ENCODE data around the gene S1PR3.

S1PR3 gene

DNA sequence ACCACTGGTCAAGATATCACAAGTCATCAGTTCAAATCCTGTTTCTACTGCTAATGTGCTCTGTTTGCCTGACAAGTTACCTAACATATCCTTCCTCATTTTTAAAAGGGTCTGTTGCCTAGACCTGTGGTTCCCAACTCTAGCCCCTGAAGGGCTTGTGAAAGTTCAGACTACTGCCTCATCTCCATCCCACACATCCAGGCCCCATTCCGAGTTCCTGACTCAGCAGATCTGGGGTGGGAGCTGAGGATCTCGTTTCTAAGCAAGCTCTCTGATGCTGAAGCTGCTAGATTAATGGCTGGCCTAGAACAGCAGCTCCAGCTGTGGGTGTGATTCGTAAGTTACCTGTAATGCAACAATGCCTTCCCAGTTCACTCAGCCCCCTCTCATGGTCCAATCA, 32.5 kb downstream of the S1PR3 start:
- Mint-ChIP-seq H3K27ac (no peak overlapping the region), H3K9me3 (peaks cover 12% of the 10 kb centered on the region), H3K4me1 (no peaks in the 10 kb centered on the region), H3K4me3 (no peak overlapping the region), H3K27me3 (peaks cover 26% of the 10 kb centered on the region), H3K36me3 (no peaks in the 10 kb centered on the region)
- no peak for ATAC-seq

- no peak overlapping the region for H3K27ac Mint-ChIP-seq
- no peak overlapping the region for H3K4me3 Mint-ChIP-seq
- H3K9me3 Mint-ChIP-seq: peaks cover 16% of the 10 kb centered on the region
- no peaks in the 10 kb centered on the region for H3K36me3 Mint-ChIP-seq
- peaks cover 26% of the 10 kb centered on the region for H3K27me3 Mint-ChIP-seq
- no peak for ATAC-seq
- H3K4me1 Mint-ChIP-seq: no peaks in the 10 kb centered on the region
Measured at GRCh38 chr9:89024727-89025126, 33.5 kb downstream of the S1PR3 start.

- H3K27ac Mint-ChIP-seq: no peak overlapping the region
Measured at GRCh38 chr9:89025553-89025952, 34.3 kb downstream of the S1PR3 start.

GRCh38 chr9:89026876-89027275, 35.6 kb downstream of the S1PR3 start:
- H3K4me1 Mint-ChIP-seq: no peaks in the 10 kb centered on the region

More at GRCh38 chr9:89025553-89025952, 34.3 kb downstream of the S1PR3 start:
- Mint-ChIP-seq H3K9me3 (peaks cover 21% of the 10 kb centered on the region), H3K36me3 (no peaks in the 10 kb centered on the region), H3K27me3 (peaks cover 26% of the 10 kb centered on the region), H3K4me1 (no peaks in the 10 kb centered on the region), H3K4me3 (no peak overlapping the region)
- ATAC-seq: no peak

DNA sequence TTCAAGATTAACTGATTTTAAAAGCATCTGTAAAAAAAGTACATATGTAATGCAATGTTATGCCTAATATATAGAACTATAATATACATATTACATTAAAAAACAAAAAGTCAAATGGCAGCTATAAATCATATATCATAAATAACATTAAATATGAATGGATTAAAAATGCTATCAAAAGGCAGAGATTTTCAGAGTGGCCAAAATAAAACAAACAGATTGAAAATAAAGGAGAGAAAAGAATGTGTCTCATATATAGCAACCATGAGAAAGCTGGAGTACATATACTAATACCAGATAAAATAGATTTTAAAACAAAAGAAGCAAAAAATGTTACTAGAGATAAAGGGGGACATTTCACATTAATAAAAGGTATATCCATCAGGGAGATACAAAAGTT, 38.5 kb downstream of the S1PR3 start:
- Mint-ChIP-seq H3K9me3 (peaks cover 27% of the 10 kb centered on the region), H3K27ac (no peak overlapping the region), H3K36me3 (no peaks in the 10 kb centered on the region), H3K4me3 (no peak overlapping the region), H3K4me1 (no peaks in the 10 kb centered on the region), H3K27me3 (peaks cover 20% of the 10 kb centered on the region)
- no peak for ATAC-seq

More at GRCh38 chr9:89026876-89027275, 35.6 kb downstream of the S1PR3 start:
- H3K36me3 Mint-ChIP-seq: no peaks in the 10 kb centered on the region
- no peak for ATAC-seq
- no peak overlapping the region for H3K27ac Mint-ChIP-seq
- H3K27me3 Mint-ChIP-seq: peaks cover 26% of the 10 kb centered on the region
- H3K4me3 Mint-ChIP-seq: no peak overlapping the region
- H3K9me3 Mint-ChIP-seq: peaks cover 27% of the 10 kb centered on the region

- Mint-ChIP-seq H3K27me3 (peaks cover 8% of the 10 kb centered on the region), H3K27ac (no peak overlapping the region), H3K9me3 (peaks cover 22% of the 10 kb centered on the region), H3K4me3 (no peak overlapping the region), H3K36me3 (no peaks in the 10 kb centered on the region), H3K4me1 (no peaks in the 10 kb centered on the region)
- no peak for ATAC-seq
Measured at GRCh38 chr9:89032173-89032572, 40.9 kb downstream of the S1PR3 start.

DNA sequence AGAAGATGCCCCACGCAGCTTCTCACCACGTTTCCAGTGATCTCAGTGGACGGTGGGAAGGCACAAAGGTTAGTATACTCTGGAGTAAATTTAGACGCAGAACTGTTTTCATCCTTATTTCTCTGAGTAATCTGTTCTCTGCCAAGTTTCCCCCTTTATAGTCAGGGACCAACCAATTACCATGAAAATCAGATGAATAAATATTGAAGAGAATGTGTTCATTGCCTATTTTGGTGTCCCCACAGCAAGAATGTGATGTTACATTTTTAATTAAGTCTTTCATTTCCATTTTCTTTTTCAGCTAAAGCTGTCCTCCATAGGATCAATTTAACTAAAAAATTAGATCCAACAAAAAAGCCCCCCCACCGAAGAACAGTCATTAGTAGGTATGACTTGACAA, 41.4 kb downstream of the S1PR3 start:
- no peaks in the 10 kb centered on the region for H3K36me3 Mint-ChIP-seq
- H3K4me3 Mint-ChIP-seq: no peak overlapping the region
- no peak for ATAC-seq
- H3K27ac Mint-ChIP-seq: no peak overlapping the region
- H3K9me3 Mint-ChIP-seq: peaks cover 19% of the 10 kb centered on the region
- H3K27me3 Mint-ChIP-seq: peaks cover 3% of the 10 kb centered on the region
- no peaks in the 10 kb centered on the region for H3K4me1 Mint-ChIP-seq

GRCh38 chr9:89036383-89036782, 45.1 kb downstream of the S1PR3 start:
- H3K27me3 Mint-ChIP-seq: no peaks in the 10 kb centered on the region
- H3K4me3 Mint-ChIP-seq: no peak overlapping the region
- no peak for ATAC-seq
- no peaks in the 10 kb centered on the region for H3K4me1 Mint-ChIP-seq
- peaks cover 2% of the 10 kb centered on the region for H3K9me3 Mint-ChIP-seq
- no peak overlapping the region for H3K27ac Mint-ChIP-seq
- no peaks in the 10 kb centered on the region for H3K36me3 Mint-ChIP-seq

DNA sequence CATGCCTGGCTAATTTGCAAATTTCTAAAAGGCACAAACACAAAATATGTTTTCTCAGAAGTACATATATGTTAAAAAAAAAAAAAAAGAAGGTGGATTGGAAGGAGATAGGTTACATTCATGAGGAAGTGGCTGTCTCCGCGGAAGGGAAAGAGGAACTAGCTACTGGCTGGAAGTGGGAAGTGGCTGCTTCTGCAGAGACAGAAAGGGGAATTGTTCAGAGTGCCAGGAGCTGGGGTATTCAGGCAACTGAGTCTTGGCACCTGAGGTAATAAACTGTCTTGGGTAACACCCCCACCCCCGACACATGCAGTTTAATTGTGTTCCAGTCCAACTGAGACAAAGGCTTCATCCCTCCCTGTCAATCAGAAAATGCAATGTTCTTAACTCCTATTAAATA, 45.6 kb downstream of the S1PR3 start:
- H3K36me3 Mint-ChIP-seq: no peaks in the 10 kb centered on the region
- H3K9me3 Mint-ChIP-seq: no peaks in the 10 kb centered on the region
- H3K4me3 Mint-ChIP-seq: no peak overlapping the region
- H3K4me1 Mint-ChIP-seq: no peaks in the 10 kb centered on the region
- H3K27me3 Mint-ChIP-seq: no peaks in the 10 kb centered on the region
- ATAC-seq: no peak
- H3K27ac Mint-ChIP-seq: no peak overlapping the region

- H3K4me1 Mint-ChIP-seq: no peaks in the 10 kb centered on the region
- no peaks in the 10 kb centered on the region for H3K36me3 Mint-ChIP-seq
- H3K27me3 Mint-ChIP-seq: no peaks in the 10 kb centered on the region
- no peak overlapping the region for H3K27ac Mint-ChIP-seq
- no peak overlapping the region for H3K4me3 Mint-ChIP-seq
- ATAC-seq: no peak
- H3K9me3 Mint-ChIP-seq: no peaks in the 10 kb centered on the region
Measured at GRCh38 chr9:89037346-89037745, 46.1 kb downstream of the S1PR3 start.

- Mint-ChIP-seq H3K36me3 (no peaks in the 10 kb centered on the region), H3K4me3 (no peak overlapping the region), H3K4me1 (no peaks in the 10 kb centered on the region), H3K9me3 (no peaks in the 10 kb centered on the region), H3K27ac (no peak overlapping the region), H3K27me3 (no peaks in the 10 kb centered on the region)
- no peak for ATAC-seq
Measured at GRCh38 chr9:89037891-89038290, 46.6 kb downstream of the S1PR3 start.

GRCh38 chr9:89038382-89039103, 47.3 kb downstream of the S1PR3 start:
- no peaks in the 10 kb centered on the region for H3K9me3 Mint-ChIP-seq
- H3K4me3 Mint-ChIP-seq: no peak overlapping the region

DNA sequence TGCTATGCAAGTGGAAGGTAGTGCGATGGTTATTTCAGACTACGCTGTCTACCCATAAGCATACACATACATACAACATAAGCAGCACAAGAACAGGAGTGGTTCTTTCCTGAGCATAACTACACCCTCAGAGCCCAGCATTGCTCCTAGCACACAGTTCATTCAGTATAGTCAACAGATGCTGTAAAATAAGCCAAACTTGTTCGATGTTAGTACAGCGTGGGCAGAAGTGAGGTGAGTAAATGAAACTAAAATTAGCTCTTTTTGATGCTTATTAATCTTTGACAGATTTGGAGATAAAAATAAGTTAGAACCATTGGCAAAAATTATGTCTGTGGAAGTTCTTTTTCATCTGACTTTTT, 47.8 kb downstream of the S1PR3 start:
- no peaks in the 10 kb centered on the region for H3K27me3 Mint-ChIP-seq
- no peak overlapping the region for H3K4me3 Mint-ChIP-seq
- H3K9me3 Mint-ChIP-seq: no peaks in the 10 kb centered on the region
- H3K27ac Mint-ChIP-seq: no peak overlapping the region
- no peaks in the 10 kb centered on the region for H3K36me3 Mint-ChIP-seq
- no peak for ATAC-seq
- H3K4me1 Mint-ChIP-seq: no peaks in the 10 kb centered on the region

More at GRCh38 chr9:89038382-89039103, 47.3 kb downstream of the S1PR3 start:
- H3K27me3 Mint-ChIP-seq: no peaks in the 10 kb centered on the region
- no peak overlapping the region for H3K27ac Mint-ChIP-seq
- ATAC-seq: no peak
- no peaks in the 10 kb centered on the region for H3K4me1 Mint-ChIP-seq
- H3K36me3 Mint-ChIP-seq: no peaks in the 10 kb centered on the region

DNA sequence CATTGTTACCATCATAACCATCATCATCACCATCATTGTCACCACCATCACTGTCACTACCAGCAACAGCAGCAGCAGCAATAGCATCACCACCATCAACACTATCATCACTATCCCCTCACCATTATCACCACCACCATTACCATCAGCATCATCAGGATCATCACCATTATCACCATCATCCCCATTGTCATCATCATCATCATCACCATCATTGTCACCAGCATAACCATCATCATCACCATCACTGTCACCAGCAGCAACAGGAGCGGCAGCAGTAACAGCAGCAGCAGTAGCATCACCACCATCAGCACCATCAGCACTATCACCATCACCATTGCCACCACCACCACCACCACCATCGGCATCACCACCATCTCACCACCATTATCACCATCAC, 48.4 kb downstream of the S1PR3 start:
- H3K27ac Mint-ChIP-seq: no peak overlapping the region
- H3K27me3 Mint-ChIP-seq: no peaks in the 10 kb centered on the region
- no peaks in the 10 kb centered on the region for H3K4me1 Mint-ChIP-seq
- no peak overlapping the region for H3K4me3 Mint-ChIP-seq
- no peaks in the 10 kb centered on the region for H3K36me3 Mint-ChIP-seq
- ATAC-seq: no peak
- no peaks in the 10 kb centered on the region for H3K9me3 Mint-ChIP-seq

DNA sequence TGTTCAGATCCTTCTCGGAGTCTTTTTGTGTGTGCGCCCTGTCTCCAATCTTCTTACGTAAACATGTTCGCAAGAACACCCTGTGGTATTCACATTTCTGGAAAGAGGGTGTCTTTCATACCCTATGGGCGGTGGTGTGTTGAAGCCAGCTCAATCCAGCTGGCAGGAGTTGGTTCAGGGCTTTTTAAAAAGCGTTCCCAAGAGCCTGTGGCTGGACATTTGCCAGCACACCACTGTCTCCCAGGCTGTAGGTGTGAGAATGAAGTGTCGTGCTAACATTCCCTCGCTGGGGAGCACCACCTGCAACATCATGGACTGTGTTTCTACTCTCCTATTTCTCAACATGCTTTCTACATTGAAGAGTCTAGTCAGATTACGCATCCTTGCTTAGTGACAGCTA, 51.7 kb downstream of the S1PR3 start:
- Mint-ChIP-seq H3K27me3 (peaks cover 10% of the 10 kb centered on the region), H3K9me3 (no peaks in the 10 kb centered on the region), H3K4me1 (no peaks in the 10 kb centered on the region), H3K4me3 (no peak overlapping the region), H3K36me3 (no peaks in the 10 kb centered on the region), H3K27ac (no peak overlapping the region)
- ATAC-seq: no peak

DNA sequence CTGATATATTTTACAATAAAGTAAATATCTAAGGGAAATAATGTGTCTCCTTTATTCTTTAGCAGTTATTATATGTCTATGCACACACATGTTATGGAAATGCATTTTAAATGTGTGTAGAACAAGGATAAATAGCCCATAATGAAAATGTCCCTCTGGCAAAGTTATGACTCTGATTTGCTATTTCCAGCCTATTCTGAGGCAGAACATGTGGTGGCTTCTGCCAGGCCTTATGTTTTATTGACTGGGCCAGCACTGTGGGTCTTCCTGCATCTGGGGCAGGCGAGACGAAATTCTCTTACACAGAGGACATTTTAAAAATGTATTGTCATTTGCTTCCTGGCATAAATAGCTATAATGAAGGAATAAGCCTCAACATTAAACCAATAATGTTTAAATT, 52.8 kb downstream of the S1PR3 start:
- no peaks in the 10 kb centered on the region for H3K4me1 Mint-ChIP-seq
- H3K27me3 Mint-ChIP-seq: peaks cover 13% of the 10 kb centered on the region
- H3K36me3 Mint-ChIP-seq: no peaks in the 10 kb centered on the region
- H3K27ac Mint-ChIP-seq: no peak overlapping the region
- no peaks in the 10 kb centered on the region for H3K9me3 Mint-ChIP-seq
- H3K4me3 Mint-ChIP-seq: no peak overlapping the region
- no peak for ATAC-seq

Data from stimulated activated memory B cell treated with anti-CD40 and anti-IgM and Interleukin-4, amounts not matched to agents 10 μg/mL and 1 μg/mL and 100 μg/mL, for 72 hours (primary cell).